ENCODE results near the gene ITGB1BP2. TPM values are rescaled to one million over a fixed set of nuclear protein-coding genes. Genes with fewer than 3 reads are reported as not detected.

The ITGB1BP2 gene
- total and polyA plus RNA-seq, 2 donors (not counting 3 experiments of a cell fraction or from before 2014, with no cell fraction given): 1.8 to 4.6 TPM

DNA sequence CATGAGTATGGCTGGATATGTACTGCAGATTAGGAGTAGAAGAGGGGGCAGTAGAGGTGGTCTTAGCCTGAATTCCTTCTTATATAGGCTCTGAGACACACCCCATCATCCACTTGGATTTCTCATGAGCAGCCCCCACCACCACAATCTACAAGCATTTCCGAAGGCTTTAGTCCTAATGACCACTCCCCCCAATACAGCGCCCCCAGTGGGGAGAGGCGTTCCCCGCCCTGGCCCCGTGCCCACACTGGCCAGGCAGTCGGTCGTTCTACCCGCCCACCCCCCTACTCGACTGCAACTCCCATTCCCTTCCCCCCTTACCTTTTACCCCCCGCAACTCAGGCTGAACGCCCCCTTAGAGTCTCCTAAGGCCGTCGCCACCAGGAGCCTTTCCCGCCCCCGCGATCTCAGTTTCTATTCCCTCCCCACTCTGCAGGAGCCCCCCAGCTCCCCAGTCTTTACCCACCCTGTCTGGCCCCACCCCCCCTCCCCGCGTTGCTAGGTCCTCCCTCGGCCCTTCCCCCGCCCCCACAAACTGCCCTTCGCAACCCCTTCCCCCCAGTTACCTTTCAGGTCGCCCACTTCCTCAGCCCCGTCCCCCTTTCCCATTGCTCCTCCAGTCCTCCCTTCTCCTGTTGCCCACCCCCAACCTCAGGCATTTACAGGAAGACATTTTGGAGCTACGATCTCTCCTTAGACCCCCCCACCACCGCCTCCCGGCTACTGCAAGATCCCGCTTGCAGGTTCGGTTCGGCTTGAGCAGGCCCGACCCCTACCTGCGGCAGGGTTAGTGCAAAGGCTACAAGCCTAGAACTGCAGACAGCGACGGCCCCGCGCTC lies 48.1 kb upstream of the ITGB1BP2 start:
- Histone ChIP-seq H3K4me2 (ENCODE audit: insufficient read depth, low read length) (peak overlapping the region; percentile 63), H3K27ac (ENCODE audit: insufficient read depth, low read depth, low read length) (peak overlapping the region; percentile 51), H3K79me2 (ENCODE audit: control insufficient read depth, insufficient read depth, low read length) (peaks cover 7% of the 10 kb centered on the region), H3K9me1 (replicated peaks; ENCODE audit: control insufficient read depth, extremely low read depth, insufficient read depth, low read length) (no peaks in the 10 kb centered on the region), H3K9ac (replicated peaks; ENCODE audit: extremely low read depth, insufficient read depth, low read length) (peak overlapping the region; percentile 83), H3K4me3 (replicated peaks in 1 of 3; ENCODE audit: insufficient read depth in 1 of 3, low read depth in 1 of 3, low read length in 3 of 3) (peak overlapping the region; percentile 80 to 96 (median 94)), H3K36me3 (ENCODE audit: control insufficient read depth in 2 of 2, extremely low read depth in 1 of 2, insufficient read depth in 2 of 2, low read length in 2 of 2) (peaks cover 0 to 14% of the 10 kb centered on the region in 2 experiments), H3K9me3 (replicated peaks; ENCODE audit: control insufficient read depth, insufficient read depth, low read length) (no peaks in the 10 kb centered on the region), H4K20me1 (replicated peaks; ENCODE audit: control insufficient read depth, extremely low read depth, insufficient read depth, low read length) (no peaks in the 10 kb centered on the region), H2AFZ (ENCODE audit: low read depth, low read length) (peak overlapping the region; percentile 88), H3K27me3 (ENCODE audit: control insufficient read depth in 2 of 2, insufficient read depth in 2 of 2, low read length in 2 of 2) (no peaks in the 10 kb centered on the region), H3K4me1 (ENCODE audit: control insufficient read depth, extremely low read depth, insufficient read depth, low read length) (peaks cover 8% of the 10 kb centered on the region)
- POLR2A ChIA-PET: interaction anchor here (2.1 kb wide), 1 partner anchor 30 kb away, joined by 6 read pairs; the partner anchor contains the start of gene NONO
- FAIRE-seq (peak; percentile 40), DNase-seq (ENCODE audit: low read depth, low spot score) (peak; percentile 58)
- no TSS peak for BruUV-seq (replicated peaks)
- CTCF ChIA-PET: interaction anchor here (1.8 kb wide), 1 partner anchor 30 kb away, joined by 6 read pairs; the partner anchor contains the start of gene NONO
- TF ChIP-seq, protein P1, sequence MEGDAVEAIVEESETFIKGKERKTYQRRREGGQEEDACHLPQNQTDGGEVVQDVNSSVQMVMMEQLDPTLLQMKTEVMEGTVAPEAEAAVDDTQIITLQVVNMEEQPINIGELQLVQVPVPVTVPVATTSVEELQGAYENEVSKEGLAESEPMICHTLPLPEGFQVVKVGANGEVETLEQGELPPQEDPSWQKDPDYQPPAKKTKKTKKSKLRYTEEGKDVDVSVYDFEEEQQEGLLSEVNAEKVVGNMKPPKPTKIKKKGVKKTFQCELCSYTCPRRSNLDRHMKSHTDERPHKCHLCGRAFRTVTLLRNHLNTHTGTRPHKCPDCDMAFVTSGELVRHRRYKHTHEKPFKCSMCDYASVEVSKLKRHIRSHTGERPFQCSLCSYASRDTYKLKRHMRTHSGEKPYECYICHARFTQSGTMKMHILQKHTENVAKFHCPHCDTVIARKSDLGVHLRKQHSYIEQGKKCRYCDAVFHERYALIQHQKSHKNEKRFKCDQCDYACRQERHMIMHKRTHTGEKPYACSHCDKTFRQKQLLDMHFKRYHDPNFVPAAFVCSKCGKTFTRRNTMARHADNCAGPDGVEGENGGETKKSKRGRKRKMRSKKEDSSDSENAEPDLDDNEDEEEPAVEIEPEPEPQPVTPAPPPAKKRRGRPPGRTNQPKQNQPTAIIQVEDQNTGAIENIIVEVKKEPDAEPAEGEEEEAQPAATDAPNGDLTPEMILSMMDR (IDR thresholded peaks at IDR 0.05; ENCODE audit: extremely low read depth in 1 of 2, insufficient read depth in 1 of 2, low read depth in 1 of 2, low read length in 2 of 2): peak; percentile 35 to 65
- TF ChIP-seq, protein P2, sequence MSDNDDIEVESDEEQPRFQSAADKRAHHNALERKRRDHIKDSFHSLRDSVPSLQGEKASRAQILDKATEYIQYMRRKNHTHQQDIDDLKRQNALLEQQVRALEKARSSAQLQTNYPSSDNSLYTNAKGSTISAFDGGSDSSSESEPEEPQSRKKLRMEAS (IDR thresholded peaks at IDR 0.05; ENCODE audit: insufficient read depth, insufficient read length): no peak
- intact Hi-C loops (cut with micrococcal nuclease) (loop anchor here (1.0 kb wide), 2 partner anchors 30 to 113 kb away; partner anchors contain the start of genes NONO and TAF1), dilution Hi-C loops (cut with MboI; ENCODE audit: extremely low pct_ligation_motif_present, low sequenced_read_pairs) (no loop called here)
